ENCODE results near the gene IZUMO4. TPM values are rescaled to one million over a fixed set of nuclear protein-coding genes. Genes with fewer than 3 reads are reported as not detected.
A peak's percentile ranks its signal among the peaks of the same experiment; 100 is the strongest.

Gene IZUMO4
- total RNA-seq, 8 experiments from 2014 or later, result 1.6 to 4.5 (median 3.2) TPM

DNA sequence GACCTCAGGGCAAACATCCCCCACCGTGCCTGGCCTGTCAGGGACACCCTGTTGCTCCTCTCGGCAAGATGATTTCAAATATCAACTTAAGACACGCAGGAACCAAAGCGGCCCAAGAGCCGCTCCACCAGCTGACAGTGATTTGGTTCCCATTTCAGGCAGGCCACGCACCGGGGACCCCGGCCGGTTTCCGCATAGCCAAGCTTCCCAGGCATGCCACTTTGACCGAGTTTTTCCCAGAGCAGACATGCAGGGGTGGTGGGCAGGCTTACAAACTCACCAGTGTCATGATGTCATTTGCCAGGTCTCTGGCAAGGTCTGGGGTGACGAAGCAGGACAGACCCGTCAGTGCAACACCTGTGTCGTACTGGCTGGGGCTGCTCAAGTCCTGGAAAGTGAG is 35.5 kb downstream of the IZUMO4 start:
- WGBS, 10 experiments, result 80 to 100% (median 100%) methylated on average over 1 to 10 of the region's 14 CpGs; no CpG with 5 or more reads in 5 of the 10 experiments
- no peak overlapping the region for H3K27ac ChIP-seq
- no peak for ATAC-seq (replicated peaks in 6 of 8)
- no peak overlapping the region for H3K4me3 ChIP-seq
- no peaks in the 10 kb centered on the region for H3K4me1 ChIP-seq (replicated peaks in 1 of 2)
- in situ Hi-C loops (cut with MboI; ENCODE audit: low pct_unique_long_range_greater_than_20kb in 2 of 9, low sequenced_read_pairs in 9 of 9, unreplicated experiment in 9 of 9), result no loop called here

GRCh38 chr19:2132731-2133490 is 36.2 kb downstream of the IZUMO4 start:
- Histone ChIP-seq H3K4me1 (replicated peaks in 1 of 2) (no peaks in the 10 kb centered on the region), H3K27ac (no peak overlapping the region), H3K4me3 (no peak overlapping the region)
- in situ Hi-C loops (cut with MboI; ENCODE audit: low pct_unique_long_range_greater_than_20kb in 2 of 9, low sequenced_read_pairs in 9 of 9, unreplicated experiment in 9 of 9), result no loop called here
- 10 to 100% (median 69%) methylated on average over 2 to 10 of the region's 19 CpGs; no CpG with 5 or more reads in 3 of the 10 experiments for WGBS, 10 experiments
- peak in 2 of 8 experiments; percentile 93 to 95 for ATAC-seq (replicated peaks in 6 of 8)

DNA sequence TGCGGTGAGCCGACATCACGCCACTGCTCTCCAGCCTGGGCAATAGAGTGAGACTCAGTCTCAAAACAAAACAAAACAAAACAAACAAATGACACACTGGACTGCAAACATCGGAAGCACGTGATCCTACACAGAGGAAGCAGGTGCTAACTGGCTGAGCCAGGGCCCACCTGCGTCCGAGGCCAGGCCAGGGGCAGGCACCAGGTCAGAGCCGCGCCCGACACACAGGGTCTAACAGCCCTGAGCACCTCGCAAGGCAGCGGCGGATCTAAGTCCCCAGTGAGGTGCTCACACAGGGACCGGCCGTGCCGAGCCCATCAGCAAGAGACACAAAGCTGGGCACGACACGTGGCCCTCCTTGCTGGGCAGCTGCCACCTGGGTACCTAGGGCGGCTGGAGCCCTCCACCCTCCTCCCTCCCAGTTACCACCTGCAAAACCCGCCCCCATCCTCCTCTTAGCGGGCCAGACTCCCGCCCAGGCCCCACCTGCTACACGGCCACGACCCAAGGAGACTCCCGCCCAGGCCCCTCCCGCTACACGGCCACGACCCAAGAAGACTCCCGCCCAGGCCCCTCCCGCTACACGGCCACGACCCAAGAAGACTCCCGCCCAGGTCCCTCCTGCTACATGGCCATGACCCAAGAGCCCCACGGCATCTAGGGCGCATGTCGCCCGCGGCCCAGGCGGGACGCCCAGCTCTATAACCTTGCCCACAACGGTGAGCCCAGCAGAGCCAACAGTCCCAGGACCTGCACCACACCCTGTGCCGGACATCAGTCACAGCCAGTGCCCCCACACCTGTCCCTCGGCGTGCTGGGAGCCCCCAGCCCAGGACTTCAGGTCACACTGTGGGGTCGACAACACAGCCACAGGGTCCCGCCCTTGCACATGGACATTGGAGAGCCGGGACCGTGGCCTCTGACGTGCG is 39.0 kb downstream of the IZUMO4 start:
- in situ Hi-C loops (cut with MboI; ENCODE audit: low pct_unique_long_range_greater_than_20kb in 2 of 9, low sequenced_read_pairs in 9 of 9, unreplicated experiment in 9 of 9), result no loop called here
- peak in 5 of 8 experiments; percentile 15 to 32 (median 28) for ATAC-seq (replicated peaks in 6 of 8)
- no peaks in the 10 kb centered on the region for H3K4me1 ChIP-seq (replicated peaks in 1 of 2)
- no peak overlapping the region for H3K4me3 ChIP-seq
- no peak overlapping the region for H3K27ac ChIP-seq
- WGBS, 10 experiments, result 79 to 100% (median 95%) methylated on average over 1 to 5 of the region's 50 CpGs; no CpG with 5 or more reads in 2 of the 10 experiments

- in situ Hi-C loops (cut with MboI; ENCODE audit: low pct_unique_long_range_greater_than_20kb in 2 of 9, low sequenced_read_pairs in 9 of 9, unreplicated experiment in 9 of 9), result no loop called here
- Histone ChIP-seq H3K4me1 (replicated peaks in 1 of 2) (no peaks in the 10 kb centered on the region), H3K27ac (no peak overlapping the region), H3K4me3 (no peak overlapping the region)
- 96 to 100% (median 100%) methylated on average over 2 to 4 of the region's 23 CpGs; no CpG with 5 or more reads in 7 of the 10 experiments for WGBS, 10 experiments
- ATAC-seq (replicated peaks in 6 of 8), result no peak
Observed at GRCh38 chr19:2136796-2137195, 40.1 kb downstream of the IZUMO4 start.

DNA sequence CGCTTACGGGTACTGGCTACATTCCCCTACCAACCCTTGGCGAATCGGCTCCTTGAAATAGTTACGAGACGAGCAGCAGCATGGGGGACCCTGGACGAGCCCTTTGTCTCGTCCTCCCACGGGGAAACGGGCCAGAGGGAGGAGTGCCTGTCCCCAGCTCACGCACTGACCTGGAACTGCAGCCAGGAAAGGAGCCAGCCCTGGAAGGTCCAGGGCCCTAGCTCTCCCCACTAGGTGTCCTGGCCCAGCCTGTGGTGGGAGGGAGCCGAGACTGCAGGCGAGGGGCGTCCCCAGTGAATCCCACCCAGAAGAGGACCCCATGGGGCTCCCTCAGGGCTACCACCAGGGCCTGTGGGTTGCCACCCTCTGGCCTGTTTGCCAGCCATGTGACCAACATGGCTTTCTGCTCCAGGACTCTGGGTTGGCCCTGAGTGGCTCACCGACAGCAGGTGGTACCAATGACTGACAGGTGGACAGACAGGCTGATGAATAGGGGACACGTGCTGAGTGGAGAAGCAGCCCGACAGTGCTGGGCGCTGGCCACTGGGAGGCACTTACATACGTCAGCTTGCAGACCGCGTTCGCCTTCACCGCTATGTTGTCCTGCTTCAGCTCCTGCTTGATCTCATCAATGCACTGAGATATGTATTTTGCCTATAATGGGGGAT is 41.5 kb downstream of the IZUMO4 start:
- no peak overlapping the region for H3K27ac ChIP-seq
- in situ Hi-C loops (cut with MboI; ENCODE audit: low pct_unique_long_range_greater_than_20kb in 2 of 9, low sequenced_read_pairs in 9 of 9, unreplicated experiment in 9 of 9), result no loop called here
- no peak for ATAC-seq (replicated peaks in 6 of 8)
- no peaks in the 10 kb centered on the region for H3K4me1 ChIP-seq (replicated peaks in 1 of 2)
- H3K4me3 ChIP-seq, result no peak overlapping the region
- WGBS, 10 experiments, result 80 to 100% (median 92%) methylated on average over 3 to 6 of the region's 23 CpGs; no CpG with 5 or more reads in 5 of the 10 experiments

DNA sequence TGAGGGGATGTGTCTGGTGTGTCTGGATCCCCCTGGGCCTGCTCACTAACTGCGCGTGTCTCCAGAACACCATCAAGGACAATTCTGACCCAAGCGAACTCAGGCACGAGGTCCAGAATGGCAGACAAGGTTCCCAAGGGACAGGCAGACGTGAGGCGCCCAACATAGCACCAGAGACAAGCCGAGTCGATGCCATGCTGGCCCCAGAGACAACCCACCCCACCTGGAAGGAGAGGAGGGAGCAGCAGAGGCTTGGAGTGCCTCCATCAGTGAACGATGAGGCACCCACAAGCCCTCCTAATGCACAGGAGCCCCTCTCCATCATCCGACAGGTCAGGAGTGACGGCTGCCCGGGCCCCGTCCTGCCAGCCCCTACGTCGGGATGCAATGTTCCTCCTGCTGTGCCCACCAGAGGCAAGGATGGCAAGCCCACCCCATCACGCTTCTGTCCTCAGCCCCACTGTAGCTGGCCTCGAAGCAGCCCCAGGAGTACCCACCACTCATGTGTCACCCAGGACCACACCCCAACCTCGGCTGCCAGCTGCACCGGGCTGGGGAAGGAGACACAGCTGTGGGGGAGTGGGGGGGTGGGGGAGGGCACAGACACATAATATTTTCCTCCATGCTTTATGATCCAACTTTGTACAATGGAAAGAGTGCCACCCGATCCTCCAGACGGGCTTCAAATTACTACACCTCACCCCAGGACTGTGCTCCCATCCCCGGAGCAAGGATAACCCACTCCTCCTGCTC is 42.8 kb downstream of the IZUMO4 start:
- 86 to 100% (median 88%) methylated on average over 2 to 4 of the region's 22 CpGs; no CpG with 5 or more reads in 6 of the 10 experiments for WGBS, 10 experiments
- H3K4me1 ChIP-seq (replicated peaks in 1 of 2), result no peaks in the 10 kb centered on the region
- H3K27ac ChIP-seq, result no peak overlapping the region
- ATAC-seq (replicated peaks in 6 of 8), result no peak
- in situ Hi-C loops (cut with MboI; ENCODE audit: low pct_unique_long_range_greater_than_20kb in 2 of 9, low sequenced_read_pairs in 9 of 9, unreplicated experiment in 9 of 9), result no loop called here
- H3K4me3 ChIP-seq, result no peak overlapping the region

- in situ Hi-C loops (cut with MboI; ENCODE audit: low pct_unique_long_range_greater_than_20kb in 2 of 9, low sequenced_read_pairs in 9 of 9, unreplicated experiment in 9 of 9), result no loop called here
- WGBS, 10 experiments, result 80 to 100% (median 97%) methylated on average over 1 to 12 of the region's 14 CpGs; no CpG with 5 or more reads in 4 of the 10 experiments
Observed at GRCh38 chr19:2140138-2140569, 43.4 kb downstream of the IZUMO4 start.

GRCh38 chr19:2142173-2142829 is 45.6 kb downstream of the IZUMO4 start:
- 90 to 100% (median 96%) methylated on average over 1 to 6 of the region's 15 CpGs; no CpG with 5 or more reads in 3 of the 10 experiments for WGBS, 10 experiments
- in situ Hi-C loops (cut with MboI; ENCODE audit: low pct_unique_long_range_greater_than_20kb in 2 of 9, low sequenced_read_pairs in 9 of 9, unreplicated experiment in 9 of 9), result no loop called here
- no peak overlapping the region for H3K4me3 ChIP-seq
- H3K4me1 ChIP-seq (replicated peaks in 1 of 2), result peaks cover 4 to 6% of the 10 kb centered on the region in 2 donors
- ATAC-seq (replicated peaks in 6 of 8), result no peak
- H3K27ac ChIP-seq, result no peak overlapping the region

More at GRCh38 chr19:2140138-2140569, 43.4 kb downstream of the IZUMO4 start:
- ATAC-seq (replicated peaks in 6 of 8), result no peak
- Histone ChIP-seq H3K4me1 (replicated peaks in 1 of 2) (no peaks in the 10 kb centered on the region), H3K4me3 (no peak overlapping the region), H3K27ac (no peak overlapping the region)

DNA sequence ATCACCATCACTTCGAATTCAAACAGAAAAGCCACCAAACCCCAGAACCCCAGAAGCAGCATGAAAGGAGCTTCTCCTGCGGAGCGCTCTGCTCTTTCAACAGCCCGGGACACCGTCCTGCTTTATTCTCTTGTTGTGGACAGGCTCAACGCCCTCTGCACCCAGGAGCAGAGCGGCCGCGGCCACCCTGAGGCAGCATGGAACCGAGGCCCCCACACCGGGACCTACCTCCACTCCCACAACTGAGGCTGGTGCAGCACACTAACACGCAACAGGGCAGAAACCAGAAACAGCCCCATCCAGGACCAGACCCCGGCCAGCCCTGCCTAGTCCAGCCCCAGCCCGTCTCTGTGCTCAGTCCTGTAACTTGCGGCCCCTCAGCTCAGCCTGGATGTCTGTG is 47.5 kb downstream of the IZUMO4 start:
- no peak for ATAC-seq (replicated peaks in 6 of 8)
- WGBS, 10 experiments, result 80 to 100% (median 100%) methylated on average over 1 to 10 of the region's 15 CpGs; no CpG with 5 or more reads in 3 of the 10 experiments
- H3K4me3 ChIP-seq, result no peak overlapping the region
- in situ Hi-C loops (cut with MboI; ENCODE audit: low pct_unique_long_range_greater_than_20kb in 2 of 9, low sequenced_read_pairs in 9 of 9, unreplicated experiment in 9 of 9), result no loop called here
- H3K27ac ChIP-seq, result no peak overlapping the region
- H3K4me1 ChIP-seq (replicated peaks in 1 of 2), result peaks cover 10 to 12% of the 10 kb centered on the region in 2 donors

GRCh38 chr19:2145831-2146241 is 49.1 kb downstream of the IZUMO4 start:
- 43 to 90% (median 76%) methylated on average over 1 to 10 of the region's 16 CpGs; no CpG with 5 or more reads in 3 of the 10 experiments for WGBS, 10 experiments
- Histone ChIP-seq H3K4me3 (no peak overlapping the region), H3K27ac (peak overlapping the region in 1 of 2 donors; percentile 1), H3K4me1 (replicated peaks in 1 of 2) (peaks cover 19 to 24% of the 10 kb centered on the region in 2 donors)
- in situ Hi-C loops (cut with MboI; ENCODE audit: low pct_unique_long_range_greater_than_20kb in 2 of 9, low sequenced_read_pairs in 9 of 9, unreplicated experiment in 9 of 9), result no loop called here
- ATAC-seq (replicated peaks in 6 of 8), result peak in 5 of 8 experiments; percentile 30 to 67 (median 54)

GRCh38 chr19:2148482-2149135 is 51.9 kb downstream of the IZUMO4 start:
- WGBS, 10 experiments, result 60 to 93% (median 78%) methylated on average over 1 to 11 of the region's 16 CpGs; no CpG with 5 or more reads in 1 of the 10 experiments
- no peak overlapping the region for H3K27ac ChIP-seq
- no peak overlapping the region for H3K4me3 ChIP-seq
- peaks cover 19 to 28% of the 10 kb centered on the region in 2 donors for H3K4me1 ChIP-seq (replicated peaks in 1 of 2)
- in situ Hi-C loops (cut with MboI; ENCODE audit: low pct_unique_long_range_greater_than_20kb in 2 of 9, low sequenced_read_pairs in 9 of 9, unreplicated experiment in 9 of 9), result no loop called here
- no peak for ATAC-seq (replicated peaks in 6 of 8)
